Measurements from ENCODE around the gene MYH15.
A peak's percentile ranks its signal among the peaks of the same experiment; 100 is the strongest.

- peak in 1 of 6 experiments; percentile 17 for TF ChIP-seq CTCF (IDR thresholded peaks at IDR 0.05)
- no peak for TF ChIP-seq EP300 (IDR thresholded peaks at IDR 0.05)
These were observed 16.5 kb downstream of the MYH15 start for GRCh38 chr3:108493862-108494261.

All from upper lobe of left lung (tissue), 4 donors.